Liver (tissue), 9 donors: Measurements from ENCODE around the gene NUP160. TPM values are rescaled to one million over a fixed set of nuclear protein-coding genes. Genes with fewer than 3 reads are reported as not detected.

Source experiments
- DNase-seq: peaks from one replicate; pipeline ENCODE4 v3.0.0-alpha.2; 2017; ENCODE audit warnings: low spot score
- H3K27ac ChIP-seq, 2 donors: one replicate each; pipeline ENCODE4 v1.7.0; 2013; ENCODE audit warnings: inconsistent platforms in 2 of 2, low read length in 2 of 2, control low read depth in 1 of 2, low read depth in 1 of 2, mild to moderate bottlenecking in 1 of 2
- H3K27me3 ChIP-seq, 4 donors: one replicate each; pipeline versions ENCODE4 v1.6.1 to v1.7.0; 2013; ENCODE audit warnings: low read length in 3 of 4, inconsistent platforms in 1 of 4, mild to moderate bottlenecking in 1 of 4, moderate library complexity in 1 of 4; ENCODE audit not compliant: control insufficient read depth in 4 of 4, insufficient read depth in 4 of 4
- H3K36me3 ChIP-seq, 4 donors: one replicate each; pipeline versions ENCODE4 v1.6.1 to v1.7.0; 2013; ENCODE audit warnings: low read length in 3 of 4, mild to moderate bottlenecking in 3 of 4, low read depth in 1 of 4, moderate library complexity in 1 of 4; ENCODE audit not compliant: control insufficient read depth in 4 of 4, insufficient read depth in 3 of 4
- H3K4me1 ChIP-seq, 4 donors: one replicate each; pipeline versions ENCODE4 v1.6.1 to v1.7.0; 2013; ENCODE audit warnings: low read length in 3 of 4, mild to moderate bottlenecking in 3 of 4, moderate library complexity in 1 of 4; ENCODE audit not compliant: control insufficient read depth in 4 of 4, insufficient read depth in 4 of 4
- H3K4me3 ChIP-seq, 3 donors: one replicate each; pipeline versions ENCODE4 v1.6.1 to v1.7.0; 2013; ENCODE audit warnings: low read length in 3 of 3, control low read depth in 1 of 3, low read depth in 1 of 3, mild to moderate bottlenecking in 1 of 3
- H3K9ac ChIP-seq, 2 donors: one replicate each; pipeline ENCODE4 v1.7.0; 2013; ENCODE audit warnings: low read length in 2 of 2, mild to moderate bottlenecking in 2 of 2, moderate library complexity in 2 of 2, control low read depth in 1 of 2, low read depth in 1 of 2
- H3K9me3 ChIP-seq, 4 donors: one replicate each; pipeline versions ENCODE4 v1.6.1 to v1.7.0; 2013; ENCODE audit warnings: low read length in 3 of 4; ENCODE audit not compliant: control insufficient read depth in 4 of 4
- EGR1 ChIP-seq, 2 donors: IDR thresholded peaks; 2 replicates each; pipeline ENCODE4 v1.6.1; 2016 to 2018; ENCODE audit warnings: antibody characterized with exemption in 2 of 2, low read depth in 2 of 2
- FOXA1 ChIP-seq: IDR thresholded peaks from 2 replicates; pipeline ENCODE4 v1.6.1; 2016; ENCODE audit warnings: antibody characterized with exemption
- GABPA ChIP-seq, 2 donors: IDR thresholded peaks in 1 of 2; conservative IDR thresholded peaks in 1 of 2; 2 replicates each; pipeline ENCODE4 v1.6.1; 2016; ENCODE audit warnings: antibody characterized with exemption in 2 of 2, mild to moderate bottlenecking in 1 of 2, moderate library complexity in 1 of 2
- HNF4A ChIP-seq, 2 donors: conservative IDR thresholded peaks; 2 replicates each; pipeline ENCODE4 v1.6.1; 2016; ENCODE audit warnings: antibody characterized with exemption in 2 of 2, mild to moderate bottlenecking in 2 of 2
- HNF4G ChIP-seq: IDR thresholded peaks from 2 replicates; pipeline ENCODE4 v1.6.1; 2016; ENCODE audit warnings: antibody characterized with exemption
- JUND ChIP-seq, 2 donors: IDR thresholded peaks; 2 replicates each; pipeline ENCODE4 v1.6.1; 2016; ENCODE audit warnings: antibody characterized with exemption in 2 of 2
- NR2F2 ChIP-seq: IDR thresholded peaks from 2 replicates; pipeline ENCODE4 v1.6.1; 2016; ENCODE audit warnings: antibody characterized with exemption
- RAD21 ChIP-seq, 2 donors: IDR thresholded peaks; 2 replicates each; pipeline ENCODE4 v1.6.1; 2016; ENCODE audit warnings: antibody characterized with exemption in 2 of 2, mild to moderate bottlenecking in 2 of 2
- RXRA ChIP-seq, 2 donors: IDR thresholded peaks; 2 replicates each; pipeline ENCODE4 v1.6.1; 2017 to 2018; ENCODE audit warnings: antibody characterized with exemption in 2 of 2, mild to moderate bottlenecking in 1 of 2
- SP1 ChIP-seq: IDR thresholded peaks from 2 replicates; pipeline ENCODE4 v1.6.1; 2018; ENCODE audit warnings: antibody characterized with exemption, mild to moderate bottlenecking
- TAF1 ChIP-seq: conservative IDR thresholded peaks from 2 replicates; pipeline ENCODE4 v1.6.1; 2016; ENCODE audit warnings: antibody characterized with exemption, mild to moderate bottlenecking
- YY1 ChIP-seq: IDR thresholded peaks from 2 replicates; pipeline ENCODE4 v1.6.1; 2016; ENCODE audit warnings: antibody characterized with exemption, mild to moderate bottlenecking
- WGBS: extraction: QIAGEN DNeasy Blood & Tissue Kit; methylation state at CpG from one replicate; pipeline ENCODE4 v1.1.7; 2013; 5-methylcytosine and 5-hydroxymethylcytosine counted together
- polyA plus RNA-seq, 2 donors: library from polyadenylated mRNA; stranded (reverse) in 1 of 2; unstranded in 1 of 2; fragments of 200-250 nt in 1 of 2; fragments of >200 nt in 1 of 2; fragmentation: Nextera tagmentation in 1 of 2; extraction: Ambion mirVana in 1 of 2; gene quantifications; one replicate each; pipeline versions ENCODE4 v1.2.1 to v1.2.3, GENCODE V29; 2013 to 2015
- total RNA-seq, 2 donors: library from RNA; depleted of rRNA; stranded (reverse); fragments of >200 nt; gene quantifications; one replicate each; pipeline ENCODE4 v1.2.3, GENCODE V29; 2014
- TF ChIP-seq, protein P1 (sequence below): IDR thresholded peaks from 2 replicates; pipeline ENCODE4 v1.6.1; 2016; ENCODE audit warnings: antibody characterized with exemption, mild to moderate bottlenecking
- TF ChIP-seq, protein P2 (sequence below): IDR thresholded peaks from 2 replicates; pipeline ENCODE4 v1.6.1; 2016; ENCODE audit warnings: antibody characterized with exemption
- TF ChIP-seq, protein P3 (sequence below): IDR thresholded peaks from 2 replicates; pipeline ENCODE4 v1.6.1; 2016; ENCODE audit warnings: antibody characterized with exemption
- TF ChIP-seq, protein P4 (sequence below): fragments of 150-350 bp; IDR thresholded peaks from 2 replicates; pipeline ENCODE4 v1.5.1; 2017; ENCODE audit warnings: improper control_type of control experiment, low read depth, low read length; ENCODE audit not compliant: missing input control
- donor health status: healthy.
- donor health status: healthy.
- donor health status: healthy.
- donor health status: healthy.
- donor health status: healthy.

The NUP160 gene
- total and polyA plus RNA-seq, 4 donors: 7.0 to 36.6 (median 17.5) TPM

DNA sequence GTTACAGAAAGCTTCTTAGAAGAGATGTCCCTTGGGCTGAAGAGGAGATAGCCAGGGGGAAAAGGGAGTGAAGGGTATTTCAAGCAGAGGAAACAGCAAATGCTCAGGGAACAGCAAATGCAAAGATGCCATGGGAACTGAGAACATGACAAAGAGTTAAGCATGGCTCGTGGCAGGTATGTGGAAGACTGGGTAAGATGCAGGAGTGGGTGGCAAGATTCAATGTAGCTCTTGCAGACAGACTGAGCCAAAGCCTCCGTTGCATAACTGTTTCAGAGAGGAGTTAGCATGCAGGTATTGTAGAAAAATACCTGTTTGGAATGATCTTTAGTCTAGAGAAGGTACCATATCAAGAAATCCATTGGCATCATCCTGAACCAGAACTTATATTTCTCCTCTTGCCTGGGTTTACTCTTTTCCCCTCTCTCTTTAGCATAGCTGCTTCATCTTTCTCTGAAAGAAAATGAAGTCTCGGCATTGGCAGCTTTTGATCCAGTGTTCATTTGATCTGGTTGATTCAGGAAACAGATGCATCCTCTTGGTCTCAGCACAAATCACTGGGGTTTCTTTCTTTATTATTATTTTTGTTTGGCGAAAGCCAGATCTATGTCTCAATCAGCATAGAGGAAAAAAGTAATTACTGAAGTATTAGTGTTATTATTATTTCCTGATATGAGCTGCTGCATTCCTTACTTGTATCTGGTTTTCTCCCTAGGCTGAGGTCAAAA is 41.7 kb upstream of the NUP160 start:
- 59% methylated on average over 4 of the region's 4 CpGs for WGBS
- H3K27ac ChIP-seq: no peak overlapping the region
- TF ChIP-seq, protein P1, sequence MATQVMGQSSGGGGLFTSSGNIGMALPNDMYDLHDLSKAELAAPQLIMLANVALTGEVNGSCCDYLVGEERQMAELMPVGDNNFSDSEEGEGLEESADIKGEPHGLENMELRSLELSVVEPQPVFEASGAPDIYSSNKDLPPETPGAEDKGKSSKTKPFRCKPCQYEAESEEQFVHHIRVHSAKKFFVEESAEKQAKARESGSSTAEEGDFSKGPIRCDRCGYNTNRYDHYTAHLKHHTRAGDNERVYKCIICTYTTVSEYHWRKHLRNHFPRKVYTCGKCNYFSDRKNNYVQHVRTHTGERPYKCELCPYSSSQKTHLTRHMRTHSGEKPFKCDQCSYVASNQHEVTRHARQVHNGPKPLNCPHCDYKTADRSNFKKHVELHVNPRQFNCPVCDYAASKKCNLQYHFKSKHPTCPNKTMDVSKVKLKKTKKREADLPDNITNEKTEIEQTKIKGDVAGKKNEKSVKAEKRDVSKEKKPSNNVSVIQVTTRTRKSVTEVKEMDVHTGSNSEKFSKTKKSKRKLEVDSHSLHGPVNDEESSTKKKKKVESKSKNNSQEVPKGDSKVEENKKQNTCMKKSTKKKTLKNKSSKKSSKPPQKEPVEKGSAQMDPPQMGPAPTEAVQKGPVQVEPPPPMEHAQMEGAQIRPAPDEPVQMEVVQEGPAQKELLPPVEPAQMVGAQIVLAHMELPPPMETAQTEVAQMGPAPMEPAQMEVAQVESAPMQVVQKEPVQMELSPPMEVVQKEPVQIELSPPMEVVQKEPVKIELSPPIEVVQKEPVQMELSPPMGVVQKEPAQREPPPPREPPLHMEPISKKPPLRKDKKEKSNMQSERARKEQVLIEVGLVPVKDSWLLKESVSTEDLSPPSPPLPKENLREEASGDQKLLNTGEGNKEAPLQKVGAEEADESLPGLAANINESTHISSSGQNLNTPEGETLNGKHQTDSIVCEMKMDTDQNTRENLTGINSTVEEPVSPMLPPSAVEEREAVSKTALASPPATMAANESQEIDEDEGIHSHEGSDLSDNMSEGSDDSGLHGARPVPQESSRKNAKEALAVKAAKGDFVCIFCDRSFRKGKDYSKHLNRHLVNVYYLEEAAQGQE: no peak
- no peak for TF ChIP-seq EGR1 (IDR thresholded peaks at IDR 0.05; ENCODE audit: low read depth in 2 of 2)
- TF ChIP-seq RXRA (IDR thresholded peaks at IDR 0.05): no peak
- TF ChIP-seq YY1: no peak
- no peak for TF ChIP-seq GABPA (IDR thresholded peaks at IDR 0.05 in 1 of 2, conservative IDR thresholded peaks at IDR 0.05 in 1 of 2)
- TF ChIP-seq, protein P2, sequence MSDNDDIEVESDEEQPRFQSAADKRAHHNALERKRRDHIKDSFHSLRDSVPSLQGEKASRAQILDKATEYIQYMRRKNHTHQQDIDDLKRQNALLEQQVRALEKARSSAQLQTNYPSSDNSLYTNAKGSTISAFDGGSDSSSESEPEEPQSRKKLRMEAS: no peak
- no peak for TF ChIP-seq NR2F2
- no peak for TF ChIP-seq RAD21 (IDR thresholded peaks at IDR 0.05)
- TF ChIP-seq, protein P3, sequence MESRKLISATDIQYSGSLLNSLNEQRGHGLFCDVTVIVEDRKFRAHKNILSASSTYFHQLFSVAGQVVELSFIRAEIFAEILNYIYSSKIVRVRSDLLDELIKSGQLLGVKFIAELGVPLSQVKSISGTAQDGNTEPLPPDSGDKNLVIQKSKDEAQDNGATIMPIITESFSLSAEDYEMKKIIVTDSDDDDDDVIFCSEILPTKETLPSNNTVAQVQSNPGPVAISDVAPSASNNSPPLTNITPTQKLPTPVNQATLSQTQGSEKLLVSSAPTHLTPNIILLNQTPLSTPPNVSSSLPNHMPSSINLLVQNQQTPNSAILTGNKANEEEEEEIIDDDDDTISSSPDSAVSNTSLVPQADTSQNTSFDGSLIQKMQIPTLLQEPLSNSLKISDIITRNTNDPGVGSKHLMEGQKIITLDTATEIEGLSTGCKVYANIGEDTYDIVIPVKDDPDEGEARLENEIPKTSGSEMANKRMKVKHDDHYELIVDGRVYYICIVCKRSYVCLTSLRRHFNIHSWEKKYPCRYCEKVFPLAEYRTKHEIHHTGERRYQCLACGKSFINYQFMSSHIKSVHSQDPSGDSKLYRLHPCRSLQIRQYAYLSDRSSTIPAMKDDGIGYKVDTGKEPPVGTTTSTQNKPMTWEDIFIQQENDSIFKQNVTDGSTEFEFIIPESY: no peak
- no peak for TF ChIP-seq HNF4A (conservative IDR thresholded peaks at IDR 0.05)
- TF ChIP-seq FOXA1: no peak
- no peak for TF ChIP-seq HNF4G
- no peak for TF ChIP-seq SP1
- no peak for TF ChIP-seq JUND (IDR thresholded peaks at IDR 0.05)
- TF ChIP-seq, protein P4, sequence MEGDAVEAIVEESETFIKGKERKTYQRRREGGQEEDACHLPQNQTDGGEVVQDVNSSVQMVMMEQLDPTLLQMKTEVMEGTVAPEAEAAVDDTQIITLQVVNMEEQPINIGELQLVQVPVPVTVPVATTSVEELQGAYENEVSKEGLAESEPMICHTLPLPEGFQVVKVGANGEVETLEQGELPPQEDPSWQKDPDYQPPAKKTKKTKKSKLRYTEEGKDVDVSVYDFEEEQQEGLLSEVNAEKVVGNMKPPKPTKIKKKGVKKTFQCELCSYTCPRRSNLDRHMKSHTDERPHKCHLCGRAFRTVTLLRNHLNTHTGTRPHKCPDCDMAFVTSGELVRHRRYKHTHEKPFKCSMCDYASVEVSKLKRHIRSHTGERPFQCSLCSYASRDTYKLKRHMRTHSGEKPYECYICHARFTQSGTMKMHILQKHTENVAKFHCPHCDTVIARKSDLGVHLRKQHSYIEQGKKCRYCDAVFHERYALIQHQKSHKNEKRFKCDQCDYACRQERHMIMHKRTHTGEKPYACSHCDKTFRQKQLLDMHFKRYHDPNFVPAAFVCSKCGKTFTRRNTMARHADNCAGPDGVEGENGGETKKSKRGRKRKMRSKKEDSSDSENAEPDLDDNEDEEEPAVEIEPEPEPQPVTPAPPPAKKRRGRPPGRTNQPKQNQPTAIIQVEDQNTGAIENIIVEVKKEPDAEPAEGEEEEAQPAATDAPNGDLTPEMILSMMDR: no peak
- TF ChIP-seq TAF1: no peak
- no peak overlapping the region for H3K9ac ChIP-seq
- no peak overlapping the region for H3K4me3 ChIP-seq
- H3K4me1 ChIP-seq: no peaks in the 10 kb centered on the region
- H3K36me3 ChIP-seq: no peaks in the 10 kb centered on the region
- no peaks in the 10 kb centered on the region for H3K27me3 ChIP-seq
- no peaks in the 10 kb centered on the region for H3K9me3 ChIP-seq
- DNase-seq: no peak
